HepG2 (cell line): Measurements from ENCODE around the gene AARS2. TPM values are rescaled to one million over a fixed set of nuclear protein-coding genes. Genes with fewer than 3 reads are reported as not detected.
A peak's percentile ranks its signal among the peaks of the same experiment; 100 is the strongest.

Source experiments
- FOXJ3 ChIP-seq: sonication (generic); formaldehyde crosslinking; IDR thresholded peaks from 2 replicates; pipeline ENCODE4 v1.4.0; 2020; ENCODE audit warnings: missing genetic modification reagents, mild to moderate bottlenecking, borderline replicate concordance
- GATAD2A ChIP-seq: IDR thresholded peaks from 2 replicates; pipeline ENCODE4 v1.6.1; 2016
- GFI1 ChIP-seq: sonication (generic); formaldehyde crosslinking; IDR thresholded peaks from 2 replicates; pipeline ENCODE4 v1.5.0; 2020; ENCODE audit warnings: missing genetic modification reagents, mild to moderate bottlenecking, borderline replicate concordance
- RBAK ChIP-seq: sonication (generic); formaldehyde crosslinking; IDR thresholded peaks from 2 replicates; pipeline ENCODE4 v1.5.1; 2020; ENCODE audit warnings: mild to moderate bottlenecking, missing genetic modification reagents
- RXRA ChIP-seq: sonication (generic); formaldehyde crosslinking; IDR thresholded peaks from 2 replicates; pipeline ENCODE4 v1.5.1; 2020; ENCODE audit warnings: missing genetic modification reagents
- ZBTB2 ChIP-seq: sonication (generic); formaldehyde crosslinking; IDR thresholded peaks from 2 replicates; pipeline ENCODE4 v1.8.0; 2022; ENCODE audit warnings: low read depth, missing genetic modification reagents
- ZFY ChIP-seq: sonication (generic); formaldehyde crosslinking; IDR thresholded peaks from 2 replicates; pipeline ENCODE4 v1.4.0; 2020; ENCODE audit warnings: missing genetic modification reagents
- ZNF432 ChIP-seq: sonication (generic); formaldehyde crosslinking; IDR thresholded peaks from 2 replicates; pipeline ENCODE4 v1.5.0; 2020; ENCODE audit warnings: missing genetic modification reagents, mild to moderate bottlenecking, borderline replicate concordance
- ZNF678 ChIP-seq: sonication (generic); formaldehyde crosslinking; IDR thresholded peaks from 2 replicates; pipeline ENCODE4 v1.4.0; 2020; ENCODE audit warnings: mild to moderate bottlenecking, missing genetic modification reagents
- ZSCAN29 ChIP-seq: sonication (generic); formaldehyde crosslinking; conservative IDR thresholded peaks from 2 replicates; pipeline ENCODE4 v1.4.0; 2020; ENCODE audit warnings: mild to moderate bottlenecking, missing genetic modification reagents
- polyA plus RNA-seq, 8 experiments: library from polyadenylated mRNA; depleted of rRNA in 3 of 8; stranded (reverse) in 7 of 8; unstranded in 1 of 8; fragments of >200 nt; fragmentation: Illumina TruSeq in 4 of 8; extraction: Trizol in 4 of 8; gene quantifications; 2 replicates each; pipeline versions ENCODE4 v1.2.1 to v1.2.3, GENCODE V29; 2011 to 2016; ENCODE audit warnings: low read depth in 4 of 8, missing spikeins in 1 of 8, mixed read lengths in 1 of 8; ENCODE audit not compliant: insufficient read depth in 1 of 8
- total RNA-seq, 5 experiments: library from RNA; depleted of rRNA; stranded (reverse); fragments of >200 nt; fragmentation: Illumina TruSeq; extraction: Trizol; gene quantifications; 2 replicates each; pipeline ENCODE4 v1.2.3, GENCODE V29; 2016; ENCODE audit warnings: low read depth in 1 of 5
- TF ChIP-seq, protein P1 (sequence below): IDR thresholded peaks from 2 replicates; pipeline ENCODE4 v1.6.1; 2016; ENCODE audit warnings: low read depth, missing genetic modification reagents, missing compliant biosample characterization
- TF ChIP-seq, protein P2 (sequence below): sonication (generic); formaldehyde crosslinking; IDR thresholded peaks from 2 replicates; pipeline ENCODE4 v1.8.1; 2023; ENCODE audit warnings: mild to moderate bottlenecking, inconsistent platforms, moderate library complexity, missing genetic modification reagents, borderline replicate concordance

AARS2 gene
- total and polyA plus RNA-seq, 2 of the 13 experiments (the other 11 are each of a cell fraction or from before 2014, with no cell fraction given), result 7.5 to 24.1 TPM

DNA sequence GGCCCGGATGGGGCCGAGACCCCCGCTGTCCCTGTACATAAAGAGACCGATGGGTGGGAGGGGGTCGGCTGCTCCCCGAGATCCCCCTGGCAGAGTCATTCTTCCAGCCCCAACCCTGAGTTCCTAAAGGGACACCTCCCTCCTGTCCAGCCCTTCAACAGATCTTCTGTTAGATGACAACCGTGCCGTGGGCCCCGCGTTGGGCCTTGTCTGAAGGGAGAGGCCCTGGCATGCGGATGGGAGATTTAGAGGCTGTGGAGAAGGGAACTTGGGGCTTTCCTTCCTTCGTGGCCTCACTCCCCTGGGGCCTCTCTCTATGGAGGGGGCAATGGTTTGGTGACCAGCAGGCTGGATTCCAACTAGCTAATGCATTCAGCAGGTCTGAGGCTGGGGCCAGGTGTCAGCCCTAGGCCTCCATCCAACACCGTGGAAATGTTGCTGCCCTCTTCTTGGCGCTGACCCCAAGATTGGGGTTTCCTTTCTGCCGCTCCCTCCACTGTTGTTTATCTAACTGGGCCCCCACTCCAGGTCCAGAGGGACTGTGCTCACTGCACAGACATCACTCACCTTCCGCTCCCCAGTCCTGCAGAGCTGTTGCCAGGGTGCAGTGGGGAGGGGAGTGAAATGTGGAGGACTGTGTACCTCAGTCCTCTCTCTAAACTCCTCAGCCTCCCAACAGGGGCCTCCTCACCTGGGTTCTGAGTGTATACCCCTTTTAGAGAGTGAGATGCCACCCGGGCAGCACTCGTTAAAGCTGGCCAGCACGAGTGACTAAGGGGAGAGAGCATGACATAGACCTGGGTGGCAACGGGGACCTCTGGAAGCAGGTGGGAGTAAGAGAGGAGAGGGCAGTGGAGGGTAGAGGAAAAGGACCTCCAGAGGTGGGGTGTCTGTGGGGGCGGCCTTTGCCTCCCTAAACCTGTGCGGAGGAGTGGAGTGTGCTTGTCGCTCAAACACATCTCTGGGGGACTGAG, 36.2 kb downstream of the AARS2 start (continued):
- TF ChIP-seq, protein P1, sequence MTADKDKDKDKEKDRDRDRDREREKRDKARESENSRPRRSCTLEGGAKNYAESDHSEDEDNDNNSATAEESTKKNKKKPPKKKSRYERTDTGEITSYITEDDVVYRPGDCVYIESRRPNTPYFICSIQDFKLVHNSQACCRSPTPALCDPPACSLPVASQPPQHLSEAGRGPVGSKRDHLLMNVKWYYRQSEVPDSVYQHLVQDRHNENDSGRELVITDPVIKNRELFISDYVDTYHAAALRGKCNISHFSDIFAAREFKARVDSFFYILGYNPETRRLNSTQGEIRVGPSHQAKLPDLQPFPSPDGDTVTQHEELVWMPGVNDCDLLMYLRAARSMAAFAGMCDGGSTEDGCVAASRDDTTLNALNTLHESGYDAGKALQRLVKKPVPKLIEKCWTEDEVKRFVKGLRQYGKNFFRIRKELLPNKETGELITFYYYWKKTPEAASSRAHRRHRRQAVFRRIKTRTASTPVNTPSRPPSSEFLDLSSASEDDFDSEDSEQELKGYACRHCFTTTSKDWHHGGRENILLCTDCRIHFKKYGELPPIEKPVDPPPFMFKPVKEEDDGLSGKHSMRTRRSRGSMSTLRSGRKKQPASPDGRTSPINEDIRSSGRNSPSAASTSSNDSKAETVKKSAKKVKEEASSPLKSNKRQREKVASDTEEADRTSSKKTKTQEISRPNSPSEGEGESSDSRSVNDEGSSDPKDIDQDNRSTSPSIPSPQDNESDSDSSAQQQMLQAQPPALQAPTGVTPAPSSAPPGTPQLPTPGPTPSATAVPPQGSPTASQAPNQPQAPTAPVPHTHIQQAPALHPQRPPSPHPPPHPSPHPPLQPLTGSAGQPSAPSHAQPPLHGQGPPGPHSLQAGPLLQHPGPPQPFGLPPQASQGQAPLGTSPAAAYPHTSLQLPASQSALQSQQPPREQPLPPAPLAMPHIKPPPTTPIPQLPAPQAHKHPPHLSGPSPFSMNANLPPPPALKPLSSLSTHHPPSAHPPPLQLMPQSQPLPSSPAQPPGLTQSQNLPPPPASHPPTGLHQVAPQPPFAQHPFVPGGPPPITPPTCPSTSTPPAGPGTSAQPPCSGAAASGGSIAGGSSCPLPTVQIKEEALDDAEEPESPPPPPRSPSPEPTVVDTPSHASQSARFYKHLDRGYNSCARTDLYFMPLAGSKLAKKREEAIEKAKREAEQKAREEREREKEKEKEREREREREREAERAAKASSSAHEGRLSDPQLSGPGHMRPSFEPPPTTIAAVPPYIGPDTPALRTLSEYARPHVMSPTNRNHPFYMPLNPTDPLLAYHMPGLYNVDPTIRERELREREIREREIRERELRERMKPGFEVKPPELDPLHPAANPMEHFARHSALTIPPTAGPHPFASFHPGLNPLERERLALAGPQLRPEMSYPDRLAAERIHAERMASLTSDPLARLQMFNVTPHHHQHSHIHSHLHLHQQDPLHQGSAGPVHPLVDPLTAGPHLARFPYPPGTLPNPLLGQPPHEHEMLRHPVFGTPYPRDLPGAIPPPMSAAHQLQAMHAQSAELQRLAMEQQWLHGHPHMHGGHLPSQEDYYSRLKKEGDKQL (CRISPR knock-in tag), result no peak
- TF ChIP-seq ZSCAN29 (CRISPR knock-in tag) (no peak), ZBTB2 (0 out of 2 replicates have a peak, but pooled peaks have one; percentile 8), ZNF678 (CRISPR knock-in tag) (0 out of 2 replicates have a peak, but pooled peaks have one; percentile 38), RBAK (CRISPR knock-in tag) (no peak), GATAD2A (CRISPR knock-in tag) (no peak), RXRA (no peak), GFI1 (CRISPR knock-in tag) (no peak), ZFY (CRISPR knock-in tag) (no peak), ZNF432 (CRISPR knock-in tag) (no peak), FOXJ3 (CRISPR knock-in tag) (no peak)
- TF ChIP-seq, protein P2, sequence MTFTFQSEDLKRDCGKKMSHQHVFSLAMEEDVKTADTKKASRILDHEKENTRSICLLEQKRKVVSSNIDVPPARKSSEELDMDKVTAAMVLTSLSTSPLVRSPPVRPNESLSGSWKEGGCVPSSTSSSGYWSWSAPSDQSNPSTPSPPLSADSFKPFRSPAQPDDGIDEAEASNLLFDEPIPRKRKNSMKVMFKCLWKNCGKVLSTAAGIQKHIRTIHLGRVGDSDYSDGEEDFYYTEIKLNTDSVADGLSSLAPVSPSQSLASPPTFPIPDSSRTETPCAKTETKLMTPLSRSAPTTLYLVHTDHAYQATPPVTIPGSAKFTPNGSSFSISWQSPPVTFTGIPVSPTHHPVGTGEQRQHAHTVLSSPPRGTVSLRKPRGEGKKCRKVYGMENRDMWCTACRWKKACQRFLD (CRISPR knock-in tag), result 0 out of 2 replicates have a peak, but pooled peaks have one; percentile 57
